Vagina (tissue), 2 donors: ENCODE measurements around the gene CHCHD6.

Experiments
- CTCF ChIP-seq, 3 experiments: fragments of 450-650 bp in 2 of 3; fragments of 200-600 bp in 1 of 3; sonication (generic) in 1 of 3; IDR thresholded peaks; one replicate each; pipeline ENCODE4 v1.5.1; 2017 to 2019; ENCODE audit warnings: antibody characterized with exemption in 3 of 3, mild to moderate bottlenecking in 2 of 3, moderate library complexity in 2 of 3
- POLR2A ChIP-seq, 2 donors: fragments of 450-650 bp; IDR thresholded peaks; one replicate each; pipeline ENCODE4 v1.6.1; 2017; ENCODE audit warnings: antibody characterized with exemption in 2 of 2, mild to moderate bottlenecking in 2 of 2, moderate library complexity in 2 of 2

DNA sequence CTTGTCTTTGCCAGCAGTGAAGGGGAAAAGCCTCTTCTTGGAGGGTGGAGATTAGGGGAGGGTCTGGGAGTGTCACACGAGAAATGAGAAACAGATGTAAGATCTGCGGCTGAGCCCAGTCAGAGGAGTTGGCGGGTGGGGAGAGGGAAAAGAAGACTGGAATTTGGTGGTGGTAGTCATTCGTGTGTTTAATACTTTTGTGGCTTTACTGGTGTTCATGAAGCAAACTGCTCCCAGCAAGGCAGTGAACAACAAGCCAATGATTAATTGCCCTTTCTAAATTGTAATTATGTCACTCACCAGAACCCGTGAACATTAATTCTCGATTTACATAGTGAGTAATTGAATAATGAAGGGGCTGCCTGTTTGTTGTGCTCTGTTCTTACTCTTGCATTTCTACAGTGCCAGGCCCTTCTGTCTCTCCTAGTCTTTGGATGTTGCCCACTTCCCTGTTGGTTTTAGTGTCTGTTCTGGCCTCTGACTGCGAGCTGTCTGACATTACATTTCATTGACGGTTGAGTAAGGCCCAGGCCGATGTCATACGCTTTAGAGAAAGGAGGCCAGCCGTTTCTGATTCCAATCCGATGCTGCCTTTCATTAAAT lies 78.0 kb downstream of the CHCHD6 start:
- TF ChIP-seq CTCF (IDR thresholded peaks at IDR 0.05) (no peak), POLR2A (IDR thresholded peaks at IDR 0.05) (no peak)
